Subcutaneous adipose tissue (tissue), 4 donors: ENCODE data around the gene SCN2B. TPM values are rescaled to one million over a fixed set of nuclear protein-coding genes. Genes with fewer than 3 reads are reported as not detected.

ENCODE experiments used
- total RNA-seq, 4 donors: library from RNA; depleted of rRNA; stranded (reverse); fragments of >200 nt; gene quantifications; one replicate each; pipeline ENCODE4 v1.1.0, GENCODE V29; 2016
- TF ChIP-seq, protein P1 (sequence below): fragments of 450-650 bp; IDR thresholded peaks from one replicate; pipeline ENCODE4 v1.5.1; 2016; ENCODE audit warnings: low read depth, mild to moderate bottlenecking, control low read depth, antibody characterized with exemption, moderate library complexity

SCN2B gene
- total RNA-seq, 4 donors from 2014 or later = under 0.01 to 0.19 TPM; not detected in 2

DNA sequence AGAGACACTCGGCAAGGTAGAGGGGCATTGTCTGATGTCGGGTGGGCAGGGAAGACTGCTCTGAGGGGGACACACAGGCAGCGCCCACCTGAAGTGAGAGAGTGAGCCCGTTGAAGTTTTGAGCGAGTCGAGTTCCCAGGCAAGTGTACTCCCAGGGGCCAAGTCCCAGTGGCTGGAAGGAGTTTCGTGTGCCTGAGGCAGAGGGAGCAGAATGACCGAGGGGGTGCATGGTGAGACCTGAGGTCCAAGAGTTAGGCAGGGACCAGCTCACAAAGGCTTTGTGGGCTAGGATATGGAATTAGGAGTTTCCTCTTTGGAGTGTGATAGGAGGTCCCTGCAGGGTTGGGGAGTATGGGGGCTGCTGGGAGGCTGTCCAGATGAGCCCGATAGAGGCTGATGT lies 6.2 kb downstream of the SCN2B start:
- TF ChIP-seq, protein P1, sequence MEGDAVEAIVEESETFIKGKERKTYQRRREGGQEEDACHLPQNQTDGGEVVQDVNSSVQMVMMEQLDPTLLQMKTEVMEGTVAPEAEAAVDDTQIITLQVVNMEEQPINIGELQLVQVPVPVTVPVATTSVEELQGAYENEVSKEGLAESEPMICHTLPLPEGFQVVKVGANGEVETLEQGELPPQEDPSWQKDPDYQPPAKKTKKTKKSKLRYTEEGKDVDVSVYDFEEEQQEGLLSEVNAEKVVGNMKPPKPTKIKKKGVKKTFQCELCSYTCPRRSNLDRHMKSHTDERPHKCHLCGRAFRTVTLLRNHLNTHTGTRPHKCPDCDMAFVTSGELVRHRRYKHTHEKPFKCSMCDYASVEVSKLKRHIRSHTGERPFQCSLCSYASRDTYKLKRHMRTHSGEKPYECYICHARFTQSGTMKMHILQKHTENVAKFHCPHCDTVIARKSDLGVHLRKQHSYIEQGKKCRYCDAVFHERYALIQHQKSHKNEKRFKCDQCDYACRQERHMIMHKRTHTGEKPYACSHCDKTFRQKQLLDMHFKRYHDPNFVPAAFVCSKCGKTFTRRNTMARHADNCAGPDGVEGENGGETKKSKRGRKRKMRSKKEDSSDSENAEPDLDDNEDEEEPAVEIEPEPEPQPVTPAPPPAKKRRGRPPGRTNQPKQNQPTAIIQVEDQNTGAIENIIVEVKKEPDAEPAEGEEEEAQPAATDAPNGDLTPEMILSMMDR = no peak

DNA sequence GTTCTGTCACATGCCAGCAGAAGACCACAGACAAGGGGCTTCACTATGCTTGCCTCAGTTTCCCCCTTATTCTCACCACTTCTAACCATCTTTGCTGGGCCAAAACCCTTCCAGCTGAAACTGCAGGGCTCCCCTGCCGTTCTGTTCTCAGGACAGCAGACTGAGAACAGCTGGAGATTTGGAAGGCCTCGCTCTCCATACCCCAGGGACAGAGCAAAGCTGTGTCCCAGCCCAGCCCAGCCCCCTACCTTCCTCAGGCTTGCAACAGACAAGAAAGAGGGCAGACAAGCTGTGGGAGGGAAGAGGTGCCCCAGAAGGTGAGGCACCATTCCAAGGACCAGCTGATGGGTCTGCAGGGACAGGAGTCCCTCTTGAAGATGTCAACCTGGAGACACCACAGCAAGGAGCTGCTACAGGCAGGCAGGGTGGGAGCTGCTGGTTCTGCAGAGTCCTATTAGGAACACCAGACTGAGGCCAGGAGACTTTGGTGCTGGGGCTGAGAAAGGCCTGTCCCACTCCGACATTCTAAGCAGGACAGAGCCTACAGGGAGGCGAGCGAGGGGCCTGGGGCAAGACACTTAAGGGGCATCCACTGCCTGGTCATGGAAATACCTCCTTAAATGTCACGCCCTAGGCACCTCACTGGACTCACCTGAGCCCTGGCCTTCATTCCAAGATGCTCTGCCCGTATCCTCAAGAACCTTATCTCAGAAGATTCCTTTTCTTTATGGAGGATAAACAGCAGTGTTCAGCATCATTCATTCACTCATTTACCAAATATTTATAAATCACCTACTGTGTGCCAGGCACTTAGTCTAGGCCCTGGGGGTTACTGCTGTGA lies 6.9 kb downstream of the SCN2B start:
- TF ChIP-seq, protein P1 = no peak

DNA sequence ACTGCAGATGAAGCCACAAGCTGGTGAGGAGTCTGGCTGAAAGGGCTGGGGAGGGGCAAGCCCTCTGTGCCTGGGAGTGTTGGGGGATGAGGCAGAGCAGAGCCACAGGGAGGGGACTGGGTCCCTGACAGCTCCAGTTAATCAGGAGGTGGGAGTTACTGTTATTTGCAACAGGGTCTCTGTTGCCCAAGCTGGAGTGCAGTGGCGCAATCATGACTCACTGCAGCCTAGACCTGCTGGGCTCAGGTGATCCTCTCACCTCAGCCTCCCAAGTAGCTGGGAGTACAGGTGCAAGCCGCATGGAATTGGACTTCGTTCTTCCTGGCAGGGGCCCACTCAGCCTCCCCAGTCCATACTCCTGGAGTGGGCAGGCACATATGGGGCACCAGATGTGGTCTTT lies 7.7 kb downstream of the SCN2B start:
- TF ChIP-seq, protein P1 = no peak

DNA sequence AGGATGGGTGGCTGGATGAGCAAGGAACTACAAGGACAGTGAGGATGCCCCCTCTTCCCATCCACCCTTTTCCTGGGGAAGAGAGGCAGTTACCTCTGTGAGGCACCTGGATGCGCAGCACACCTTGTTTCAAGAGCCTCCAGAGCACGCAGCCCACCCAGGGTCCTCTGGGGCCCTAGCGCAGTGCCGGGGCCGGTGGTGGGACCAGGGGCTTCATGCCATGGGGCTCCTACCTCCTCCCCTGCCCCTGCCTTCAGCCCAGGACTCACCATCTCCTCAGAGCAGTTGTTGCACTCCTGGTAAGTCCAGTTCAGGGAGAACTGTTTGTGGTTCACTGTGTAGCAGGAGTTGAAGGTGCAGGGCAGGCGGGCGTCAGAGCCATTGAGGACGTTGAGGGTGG lies 8.1 kb downstream of the SCN2B start:
- TF ChIP-seq, protein P1 = no peak

GRCh38 chr11:118167906-118168305 lies 8.5 kb downstream of the SCN2B start:
- TF ChIP-seq, protein P1 = no peak

DNA sequence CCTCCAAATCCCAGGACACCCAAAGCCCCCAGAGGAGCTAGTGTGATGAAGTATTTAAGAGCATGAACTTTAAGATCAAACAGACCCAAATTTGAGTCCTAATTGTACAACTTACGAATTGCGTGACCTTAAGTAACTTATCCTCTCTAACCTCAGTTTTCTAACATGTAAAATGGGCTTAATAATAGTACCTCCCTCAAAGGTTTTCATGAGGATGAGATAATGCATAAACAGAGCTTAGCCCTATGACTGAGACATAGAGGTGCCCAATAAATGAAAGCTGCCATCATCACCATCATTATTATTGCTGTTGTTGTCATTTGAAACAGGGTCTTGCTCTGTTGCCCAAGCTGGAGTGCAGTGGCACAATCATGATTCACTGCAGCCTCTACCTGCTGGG lies 9.2 kb downstream of the SCN2B start:
- TF ChIP-seq, protein P1 = no peak

DNA sequence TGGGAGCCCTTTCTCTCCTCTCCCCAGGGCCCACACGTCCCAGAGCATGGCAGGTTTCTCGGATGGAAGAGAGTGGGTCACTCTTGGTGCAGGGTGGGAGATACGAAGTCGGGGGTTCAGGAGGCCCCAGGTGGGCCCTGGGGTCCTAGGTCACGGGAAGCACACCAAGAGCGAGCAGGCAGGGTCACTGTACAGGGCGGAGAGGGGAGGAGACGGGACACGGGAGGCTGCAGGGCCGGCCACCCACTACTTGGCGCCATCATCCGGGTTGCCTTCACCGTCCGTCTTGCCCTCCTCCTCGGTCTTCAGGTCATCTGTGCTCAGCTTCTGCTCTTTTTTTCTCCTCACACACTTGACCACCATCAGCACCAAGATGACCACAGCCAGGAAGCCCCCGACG lies 9.8 kb downstream of the SCN2B start:
- TF ChIP-seq, protein P1 = no peak
